Erythroblast (primary cell): ENCODE measurements around the gene ARR3.
"Not testable (repeated sequence)": the region's sequence is repeated elsewhere in the genome, so short reads cannot be mapped to it uniquely, and the experiment has no call there.

Experiments used
- DNase-seq, 2 experiments: peaks; one replicate each; lab custom pipeline; 2025; lab: John Stamatoyannopoulos, UW
- GATA1 ChIP-seq: IDR thresholded peaks from 2 replicates; pipeline ENCODE4 v1.6.1; 2011; ENCODE audit warnings: low read depth, mild to moderate bottlenecking, control low read depth, low read length, moderate library complexity
- POLR2A ChIP-seq: IDR thresholded peaks from 2 replicates; pipeline ENCODE4 v1.6.1; 2011; ENCODE audit warnings: mild to moderate bottlenecking, low read length

ARR3 gene

GRCh38 chrX:70301716-70302115 is 33.6 kb downstream of the ARR3 start:
- TF ChIP-seq GATA1 (no peak), POLR2A (no peak)
- DNase-seq, result no peak

- no peak for TF ChIP-seq GATA1
- TF ChIP-seq POLR2A, result no peak
- no peak for DNase-seq
Measured at GRCh38 chrX:70313503-70313902, 45.4 kb downstream of the ARR3 start.

GRCh38 chrX:70322784-70323183 is 54.6 kb downstream of the ARR3 start:
- TF ChIP-seq POLR2A (no peak), GATA1 (no peak)
- no peak for DNase-seq

GRCh38 chrX:70323628-70324027 is 55.5 kb downstream of the ARR3 start:
- not testable (repeated sequence) for DNase-seq

- no peak for DNase-seq
- TF ChIP-seq POLR2A, result no peak
- no peak for TF ChIP-seq GATA1
Measured at GRCh38 chrX:70324326-70324725, 56.2 kb downstream of the ARR3 start.

GRCh38 chrX:70331161-70331560 is 63.0 kb downstream of the ARR3 start:
- TF ChIP-seq POLR2A (no peak), GATA1 (no peak)
- DNase-seq, result no peak
